Measurements from ENCODE around the gene EHMT1. TPM values are rescaled to one million over a fixed set of nuclear protein-coding genes. Genes with fewer than 3 reads are reported as not detected.

EHMT1 gene
- total and polyA plus RNA-seq, 2 of the 13 experiments (the other 11 are each of a cell fraction or from before 2014, with no cell fraction given): 23.0 to 27.1 TPM

GRCh38 chr9:137613738-137614523 is 4.9 kb upstream of the EHMT1 start:
- POLR2A ChIA-PET: interaction anchor here (0.7 kb wide), 1 partner anchor 23 kb away, joined by 4 read pairs; the partner anchor contains the start of gene ZMYND19
- no peak overlapping the region for H2AFZ ChIP-seq (ENCODE audit: low read length)
- WGBS (ENCODE audit: low lambda C conversion rate): 95% methylated on average over 20 of the region's 27 CpGs
- no peaks in the 10 kb centered on the region; a peak in 1 of 5 replicates for H3K27me3 ChIP-seq (ENCODE audit: control insufficient read depth in 1 of 2, insufficient read depth in 2 of 2, low read length in 2 of 2)
- peaks cover 3 to 13% of the 10 kb centered on the region in 2 experiments; a peak in 4 of 5 replicates for H3K36me3 ChIP-seq (replicated peaks in 1 of 2; ENCODE audit: control insufficient read depth in 1 of 2, insufficient read depth in 2 of 2, low read length in 2 of 2)
- intact Hi-C loops (cut with micrococcal nuclease; ENCODE audit: unreplicated experiment): no loop called here
- ATAC-seq (no peak), DNase-seq (ENCODE audit: low spot score) (no peak), FAIRE-seq (no peak)
- H3K9ac ChIP-seq (ENCODE audit: insufficient read depth, low read depth, low read length): no peak overlapping the region
- H3K4me3 ChIP-seq (replicated peaks in 1 of 3; ENCODE audit: insufficient read depth in 1 of 3, low read depth in 2 of 3, low read length in 3 of 3): no peak overlapping the region
- H3K79me2 ChIP-seq (ENCODE audit: insufficient read depth, low read length): peaks cover 24% of the 10 kb centered on the region
- no peaks in the 10 kb centered on the region for H3K9me3 ChIP-seq (ENCODE audit: low read length)
- peaks cover 2% of the 10 kb centered on the region; the same call in 1 of the 2 replicates for H4K20me1 ChIP-seq (ENCODE audit: insufficient read depth, low read length)
- no peak overlapping the region for H3K27ac ChIP-seq (ENCODE audit: extremely low read length, insufficient read depth, low read length)
- in situ Hi-C loops (cut with HindIII; ENCODE audit: extremely low pct_ligation_motif_present, low pct_unique_long_range_greater_than_20kb): no loop called here
- TF ChIP-seq ZC3H13 (CRISPR knock-in tag; IDR thresholded peaks at IDR 0.05): 0 out of 2 replicates have a peak, but pooled peaks have one; percentile 5
- TF ChIP-seq ARID4A (CRISPR knock-in tag; IDR thresholded peaks at IDR 0.05; ENCODE audit: borderline replicate concordance): no peak
- TF ChIP-seq ZMAT5 (CRISPR knock-in tag; IDR thresholded peaks at IDR 0.05; ENCODE audit: borderline replicate concordance, low read depth): no peak
- TF ChIP-seq AGO2 (optimal IDR thresholded peaks at IDR 0.05; ENCODE audit: low read depth, low read length): peak; percentile 31
- TF ChIP-seq RBM39 (IDR thresholded peaks at IDR 0.05; ENCODE audit: low read depth, low read length, poor library complexity, severe bottlenecking): peak; percentile 15
- no peak for TF ChIP-seq ZFY (CRISPR knock-in tag; IDR thresholded peaks at IDR 0.05)
- 0 out of 2 replicates have a peak, but pooled peaks have one; percentile 26 for TF ChIP-seq ZNF138 (CRISPR knock-in tag; IDR thresholded peaks at IDR 0.05; ENCODE audit: low read depth)
- no TSS peak for BruUV-seq (replicated peaks)
- CTCF ChIA-PET (ENCODE audit: low intra/inter-chr PET ratio, low total read pairs): no interaction called here
- H3K4me2 ChIP-seq (ENCODE audit: low read depth, low read length): no peak overlapping the region
- peaks cover 53% of the 10 kb centered on the region for H3K4me1 ChIP-seq (ENCODE audit: insufficient read depth, low read length)

All from HepG2 (cell line).